KG1 (cell line): ENCODE measurements around the gene ITPR2.
"Not testable (repeated sequence)": the region's sequence is repeated elsewhere in the genome, so short reads cannot be mapped to it uniquely, and the experiment has no call there.

Experiments used
- DNase-seq: peaks from one replicate; lab custom pipeline; 2025; lab: John Stamatoyannopoulos, UW

ITPR2 gene

DNA sequence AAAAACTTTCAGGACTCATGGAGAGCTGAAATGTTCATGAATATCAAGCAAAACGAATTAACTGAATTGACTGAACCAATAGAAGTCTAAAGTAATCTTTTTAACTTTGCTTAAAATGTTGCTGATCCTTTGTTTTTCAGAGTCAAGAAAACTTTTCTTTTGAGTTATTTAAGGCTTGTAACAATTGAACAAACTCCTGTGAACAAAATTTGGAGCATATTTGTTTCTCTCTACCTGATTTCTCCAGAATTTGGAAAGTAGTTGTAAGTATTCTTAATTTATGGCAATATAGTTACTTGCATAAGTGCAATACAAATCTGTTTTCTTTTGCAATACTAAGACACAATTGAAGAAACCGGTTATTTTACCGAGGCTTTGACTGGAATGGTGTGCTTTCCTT lies 77.6 kb downstream of the ITPR2 start:
- DNase-seq = not testable (repeated sequence)

DNA sequence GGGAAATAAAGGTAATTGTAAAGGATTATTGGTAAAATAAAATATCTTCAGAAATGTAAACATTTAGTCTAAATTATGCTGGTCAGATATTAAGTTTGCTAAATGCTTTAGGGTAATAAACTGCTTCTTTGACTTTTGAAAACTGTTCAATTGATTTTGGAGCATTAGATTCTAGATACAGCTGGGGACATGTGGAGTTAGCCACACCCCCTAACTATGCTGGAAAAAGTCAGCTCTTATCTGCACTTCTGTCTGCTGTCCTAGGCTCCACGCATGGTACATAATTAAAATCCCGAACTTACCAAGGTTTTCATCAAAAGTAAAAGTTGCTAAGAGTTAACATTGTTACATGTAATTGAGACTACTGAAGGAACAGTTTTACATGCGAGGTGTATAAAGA lies 78.8 kb downstream of the ITPR2 start:
- no peak for DNase-seq

DNA sequence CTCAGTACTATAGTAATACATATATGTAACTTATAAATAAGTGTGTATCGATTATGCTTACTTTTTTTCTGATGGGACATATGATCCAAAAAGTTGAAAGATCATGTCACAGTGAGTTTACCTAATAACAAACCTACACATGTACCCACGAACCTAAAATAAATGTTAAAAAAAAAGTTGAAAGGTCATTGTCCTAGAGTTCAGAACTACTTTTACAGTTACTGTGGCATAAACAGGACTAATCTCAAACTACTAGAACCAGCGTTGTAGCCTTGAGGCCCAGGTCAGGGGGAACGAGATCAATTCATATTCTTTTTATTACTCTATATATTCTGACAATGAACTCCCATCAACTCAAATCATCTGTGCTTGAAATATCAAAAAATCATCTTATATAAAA lies 81.8 kb downstream of the ITPR2 start:
- DNase-seq = no peak

DNA sequence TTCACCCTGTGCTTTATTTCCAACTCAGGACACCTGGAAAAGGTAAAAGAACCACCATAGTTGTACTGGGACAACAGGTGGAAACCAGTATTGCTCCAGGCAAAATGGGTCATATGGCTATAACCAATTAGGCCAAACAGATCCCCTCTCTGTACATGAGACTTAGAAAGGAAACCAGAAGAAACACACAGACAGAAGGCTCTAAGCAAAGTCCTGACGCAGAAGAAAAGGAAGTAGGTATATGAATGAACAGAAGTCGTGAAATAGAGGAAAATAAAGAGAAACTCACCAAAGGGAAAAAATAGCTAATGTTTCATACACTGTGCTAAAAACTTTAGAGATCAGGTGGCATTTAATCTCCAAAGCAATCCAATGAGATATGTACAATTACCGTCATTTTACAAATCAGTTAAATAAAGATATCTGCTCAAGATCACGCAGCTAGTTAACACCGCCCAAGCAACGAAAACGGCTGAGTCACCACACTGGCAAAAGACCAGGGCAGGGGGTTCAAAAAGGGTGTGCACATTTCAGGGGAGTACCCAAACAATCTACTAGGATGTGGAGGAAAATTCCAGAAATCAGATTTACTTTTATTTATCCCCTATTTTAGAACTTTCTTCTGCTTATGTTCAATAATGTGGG lies 82.3 kb downstream of the ITPR2 start:
- DNase-seq = peak; percentile 59

DNA sequence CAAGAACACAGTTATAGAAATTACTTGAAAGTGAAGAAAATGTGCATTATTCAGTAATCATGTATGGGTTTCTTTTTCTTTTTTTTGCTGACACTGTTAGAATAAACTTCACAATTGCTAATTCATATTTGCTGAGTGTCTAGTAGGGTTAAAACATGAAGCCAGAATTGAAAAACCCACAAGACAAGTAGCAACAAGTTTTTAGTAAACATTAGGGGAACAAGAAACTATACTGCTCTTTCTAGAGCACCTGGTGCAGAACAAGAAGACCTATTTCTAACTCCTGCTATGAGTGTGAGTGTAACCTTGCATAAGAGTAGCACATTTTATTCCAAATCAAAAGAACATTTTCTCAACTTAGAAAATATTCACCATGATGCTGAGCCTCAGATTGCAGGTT lies 83.2 kb downstream of the ITPR2 start:
- no peak for DNase-seq

DNA sequence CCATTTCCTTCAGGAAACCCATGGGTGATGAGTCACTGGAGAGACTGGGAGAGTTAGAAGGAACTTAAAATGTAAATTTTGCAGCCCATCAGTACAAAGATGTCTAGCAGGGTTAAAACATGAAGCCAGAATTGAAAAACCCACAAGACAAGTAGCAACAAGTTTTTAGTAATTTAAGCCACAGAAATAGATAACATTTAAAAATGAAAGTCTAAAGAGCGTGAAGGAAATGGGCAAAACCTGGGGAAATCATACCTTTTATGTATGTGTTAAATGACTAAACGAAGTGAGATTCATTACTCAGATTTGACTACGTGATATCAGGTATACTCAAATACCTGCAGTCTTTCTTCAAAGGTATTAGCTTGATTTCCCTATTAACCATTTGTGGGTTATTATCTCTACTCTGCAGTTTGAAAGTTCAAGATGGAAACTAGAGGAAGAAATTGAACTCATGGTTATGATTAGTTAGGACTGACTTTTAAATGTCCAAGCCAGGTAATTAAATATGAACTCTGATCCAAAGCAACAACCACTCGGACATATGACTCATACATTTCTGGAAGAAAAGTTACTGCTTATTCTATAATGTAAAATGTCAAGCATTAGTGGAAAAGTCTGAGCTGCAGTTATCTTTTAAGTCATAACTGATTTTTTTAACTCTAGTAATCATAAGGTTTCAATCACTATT lies 84.1 kb downstream of the ITPR2 start:
- no peak for DNase-seq

DNA sequence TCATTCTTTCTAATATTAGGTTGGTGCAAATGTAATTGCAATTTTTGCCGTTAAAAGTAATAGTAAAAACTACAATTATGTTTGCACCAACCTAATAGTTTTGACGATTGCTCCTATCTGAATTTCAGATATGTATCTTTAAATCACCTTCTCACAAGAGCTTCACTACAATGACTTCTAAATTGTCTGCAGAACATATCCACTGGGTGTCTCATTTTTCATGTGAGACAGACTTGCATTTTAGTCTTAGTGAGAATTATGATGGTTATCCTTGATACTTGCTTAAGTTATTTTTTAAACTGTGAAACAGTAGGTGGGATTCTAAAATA lies 84.6 kb downstream of the ITPR2 start:
- no peak for DNase-seq

DNA sequence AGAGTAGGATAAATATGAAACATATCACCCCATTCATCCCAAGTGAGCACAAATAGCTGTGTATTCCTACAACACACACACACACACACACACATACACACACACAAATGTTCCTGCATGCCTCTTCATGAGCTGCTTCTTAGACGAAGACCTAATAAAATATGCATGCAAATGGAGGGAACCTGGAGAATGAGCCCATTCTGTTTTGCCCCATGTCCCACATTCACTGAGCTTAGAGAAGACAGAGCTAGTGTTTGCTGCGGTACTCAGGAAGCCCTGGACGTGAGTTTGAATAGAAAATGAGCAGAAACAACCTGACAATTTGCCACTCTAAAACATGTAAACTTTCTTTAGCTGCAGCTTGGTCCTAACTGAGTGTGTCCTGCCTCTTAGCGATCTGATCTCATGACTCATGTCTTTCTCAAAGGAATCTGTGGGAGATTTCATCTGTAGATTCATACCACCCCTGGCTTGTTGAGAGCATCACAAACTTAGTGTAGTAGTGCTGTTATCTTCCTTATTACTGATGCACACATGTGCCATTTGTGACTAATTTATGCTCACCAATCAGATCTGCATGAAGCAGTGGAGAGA lies 86.8 kb downstream of the ITPR2 start:
- DNase-seq = no peak

DNA sequence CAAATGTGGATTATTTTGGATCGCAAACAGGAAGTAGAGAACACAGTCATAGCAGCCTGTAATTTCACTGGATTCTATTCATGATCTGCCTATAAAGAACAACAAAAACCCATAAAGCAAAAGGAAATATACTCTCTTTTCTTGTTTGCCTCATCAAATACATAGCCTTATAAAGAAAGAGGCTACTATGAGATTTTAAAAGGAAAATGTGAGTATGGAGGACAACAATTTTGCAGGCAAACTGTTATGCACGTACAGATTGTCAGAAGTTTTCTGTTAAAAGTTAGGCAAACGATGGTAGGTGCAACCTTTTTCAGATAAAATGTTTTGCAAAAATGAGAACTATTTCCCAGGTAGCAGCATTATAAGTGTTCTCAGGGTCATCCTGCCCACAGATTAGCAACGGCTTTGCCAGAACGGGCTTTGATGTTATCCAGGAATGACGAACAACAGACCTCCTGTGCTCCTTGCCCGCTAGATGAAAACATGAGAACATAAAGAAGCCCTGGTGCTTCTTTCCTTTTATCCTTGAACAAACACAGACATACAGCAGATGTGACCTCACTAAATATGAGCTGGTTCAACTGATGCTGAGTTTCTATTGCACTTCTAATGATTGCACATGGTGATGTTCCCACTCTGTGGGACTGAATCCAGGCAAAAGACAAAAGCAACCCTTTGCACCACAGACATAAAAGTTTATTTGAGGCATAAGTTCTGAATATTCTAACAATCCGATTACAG lies 88.1 kb downstream of the ITPR2 start:
- DNase-seq = no peak

DNA sequence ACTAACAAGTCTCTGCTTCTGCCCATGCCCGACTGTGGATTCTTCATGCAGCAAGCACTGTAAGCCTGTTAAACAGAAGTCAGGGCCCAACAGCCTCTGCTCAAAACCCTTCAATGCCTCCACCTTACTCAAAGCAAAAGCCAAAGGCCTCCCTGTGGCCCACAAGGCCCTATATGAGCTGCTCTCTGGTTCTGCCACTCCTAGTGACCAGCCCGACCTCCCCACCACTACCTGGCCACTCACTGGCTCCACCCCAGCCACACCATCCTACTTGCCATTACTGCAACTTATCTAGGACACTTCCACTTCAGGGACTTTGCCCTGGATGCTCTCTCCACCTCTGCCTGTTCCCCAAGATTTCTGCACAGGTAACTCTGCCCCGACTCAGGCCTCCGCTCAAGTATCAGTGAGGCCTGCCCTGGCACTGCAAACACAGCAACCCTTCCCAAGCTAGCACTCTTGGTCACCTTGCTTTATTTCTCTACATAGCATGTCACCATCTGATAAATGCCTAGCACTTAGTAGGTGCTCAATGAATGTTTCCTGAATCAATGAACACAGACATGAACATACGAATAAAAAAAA lies 88.9 kb downstream of the ITPR2 start:
- no peak for DNase-seq

DNA sequence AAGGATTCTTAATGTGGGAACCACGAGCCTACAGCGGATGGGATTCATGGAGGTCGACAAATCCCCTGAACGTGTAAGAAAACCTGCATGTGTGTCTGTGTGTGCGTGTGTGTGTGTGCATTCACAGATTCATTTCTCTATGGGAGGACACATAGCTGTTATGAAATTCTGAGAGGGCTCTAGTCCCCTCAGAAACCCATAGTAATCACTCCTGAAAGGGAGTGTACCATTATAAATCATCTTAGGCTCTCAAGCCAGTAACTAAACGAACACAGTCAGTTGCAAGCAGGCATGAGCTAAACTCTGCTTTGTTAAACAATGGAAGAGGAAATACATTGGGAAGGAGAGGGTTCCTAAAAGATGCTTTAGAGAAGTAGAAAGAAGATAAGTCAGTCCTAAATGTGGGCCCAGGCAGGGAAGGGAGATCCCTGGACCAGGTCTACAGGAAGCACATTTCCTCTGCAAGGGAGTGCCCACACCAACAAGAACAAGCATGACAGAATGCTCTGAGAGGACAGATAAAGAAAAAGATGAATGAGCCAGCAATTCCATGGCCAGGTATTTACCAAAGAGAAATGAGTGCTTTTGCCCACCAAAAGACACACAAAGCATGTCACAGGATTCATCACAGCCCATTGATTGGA lies 91.3 kb downstream of the ITPR2 start:
- DNase-seq = no peak

DNA sequence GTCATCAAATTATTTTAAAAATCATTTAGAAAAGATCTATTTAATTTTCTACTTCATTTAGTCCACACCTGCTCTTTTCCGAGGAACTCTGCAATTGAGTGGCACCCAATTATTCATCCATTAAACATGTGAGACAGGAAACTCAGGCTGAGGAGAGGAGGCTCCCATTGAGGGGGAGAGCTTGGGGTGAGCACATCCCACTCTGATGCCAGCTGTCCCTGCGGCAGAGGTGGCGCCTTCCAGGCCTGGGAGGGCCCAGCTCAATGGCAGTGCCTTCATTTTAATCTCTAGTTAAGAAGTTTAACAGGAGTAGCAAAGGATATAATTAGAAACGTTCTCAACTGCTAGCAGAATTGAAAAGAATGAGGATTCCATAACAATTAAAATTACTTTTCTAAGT lies 92.0 kb downstream of the ITPR2 start:
- DNase-seq = no peak

DNA sequence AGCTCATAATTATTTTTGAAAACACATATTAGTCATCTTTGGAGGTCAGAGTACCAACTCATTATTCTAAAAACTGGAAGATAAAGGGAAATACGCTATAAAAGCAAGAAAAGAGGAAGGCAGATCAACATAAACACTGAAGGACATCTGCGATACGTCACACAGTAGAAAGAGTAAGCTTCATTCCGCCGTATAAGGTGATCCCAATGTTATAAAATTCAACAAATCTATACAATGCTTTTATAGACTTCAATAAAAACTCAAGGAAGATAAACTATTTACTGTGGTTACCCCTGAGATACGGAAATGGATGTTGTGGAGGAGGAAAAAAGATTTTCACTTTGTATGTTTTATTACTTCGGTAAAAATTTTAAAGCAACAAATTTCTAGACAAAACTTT lies 92.6 kb downstream of the ITPR2 start:
- no peak for DNase-seq

DNA sequence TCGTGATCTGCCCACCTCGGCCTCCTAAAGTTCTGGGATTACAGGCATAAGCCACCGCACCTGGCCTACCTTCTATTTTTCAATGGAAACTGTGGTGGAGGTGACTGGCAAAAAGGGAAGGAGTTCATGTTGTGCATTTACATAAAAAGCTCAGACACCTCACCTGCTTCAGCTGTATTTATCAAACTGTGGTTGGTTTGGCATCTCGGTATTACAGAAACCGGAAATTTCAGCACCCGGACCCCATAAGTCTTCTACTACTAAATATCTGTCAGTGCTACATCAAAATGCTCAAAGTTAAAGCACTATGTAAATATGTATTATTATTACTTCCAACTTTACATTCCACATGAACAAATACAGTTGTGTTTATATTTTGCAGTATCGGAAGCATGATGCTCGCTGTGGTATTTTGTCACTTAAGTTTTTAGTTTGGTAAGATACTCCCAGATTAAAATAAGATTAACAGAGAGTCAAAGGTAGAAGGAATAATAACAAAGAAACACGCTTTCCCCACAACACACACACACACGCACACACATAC lies 95.4 kb downstream of the ITPR2 start:
- DNase-seq = no peak

DNA sequence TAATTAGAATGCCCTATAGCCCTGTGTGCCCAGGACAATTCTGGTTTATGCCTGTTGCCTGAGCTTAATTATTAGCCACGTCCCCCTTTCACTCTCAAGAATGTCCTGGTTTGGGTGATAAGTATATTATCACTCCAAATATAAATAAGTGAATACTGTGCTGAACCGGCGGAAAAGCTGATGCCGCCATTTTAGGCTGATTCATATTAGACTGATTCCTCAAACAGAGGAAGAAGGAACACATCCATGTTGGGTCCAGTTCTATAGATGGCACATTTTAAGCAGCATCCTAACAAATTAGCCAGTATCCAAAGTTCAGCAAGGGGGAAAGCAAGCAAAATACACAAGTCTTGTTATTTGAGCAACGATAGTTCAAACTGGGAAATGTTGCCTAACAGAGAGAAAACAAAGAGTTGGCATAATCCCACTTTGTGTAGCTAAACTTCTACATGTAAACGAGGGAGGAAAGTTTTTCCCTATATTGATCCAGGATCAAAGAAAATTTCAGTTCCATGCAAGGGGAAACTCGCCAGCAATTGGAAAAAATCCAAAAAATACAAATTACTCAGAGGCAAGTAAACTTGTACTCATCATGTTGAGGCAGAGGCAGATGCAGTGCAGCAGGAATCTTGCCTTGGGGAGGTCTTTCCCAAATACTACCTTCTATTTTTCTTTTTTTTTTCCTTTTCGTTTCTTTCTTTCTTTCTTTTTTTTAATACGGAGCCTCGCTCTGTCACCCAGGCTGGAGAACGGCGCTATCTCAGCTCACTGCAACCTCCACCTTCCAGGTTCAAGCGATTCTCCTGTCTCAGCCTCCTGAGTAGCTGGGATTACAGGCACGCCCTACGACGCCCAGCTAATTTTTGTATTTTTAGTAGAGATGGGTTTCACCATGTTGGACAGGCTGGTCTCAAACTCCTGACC lies 96.2 kb downstream of the ITPR2 start:
- DNase-seq = no peak

DNA sequence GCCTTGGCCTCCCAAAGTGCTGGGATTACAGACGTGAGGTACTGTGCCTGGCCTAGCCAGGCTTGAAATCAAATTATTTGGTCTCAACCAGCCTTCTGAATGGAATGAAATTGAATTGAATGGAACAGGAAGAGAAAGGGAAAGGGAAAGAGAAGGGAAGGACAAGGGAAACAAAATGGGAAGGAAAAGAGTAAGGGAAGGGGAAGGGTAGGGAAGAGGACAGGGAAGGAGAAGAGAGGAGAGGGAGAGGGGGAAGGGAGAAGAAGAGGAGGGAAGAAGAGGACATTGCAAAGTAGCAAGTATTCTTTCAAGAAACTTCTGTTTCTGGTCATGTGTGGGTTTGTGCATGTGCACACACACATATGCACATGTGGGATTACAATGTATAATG lies 97.8 kb downstream of the ITPR2 start:
- no peak for DNase-seq

DNA sequence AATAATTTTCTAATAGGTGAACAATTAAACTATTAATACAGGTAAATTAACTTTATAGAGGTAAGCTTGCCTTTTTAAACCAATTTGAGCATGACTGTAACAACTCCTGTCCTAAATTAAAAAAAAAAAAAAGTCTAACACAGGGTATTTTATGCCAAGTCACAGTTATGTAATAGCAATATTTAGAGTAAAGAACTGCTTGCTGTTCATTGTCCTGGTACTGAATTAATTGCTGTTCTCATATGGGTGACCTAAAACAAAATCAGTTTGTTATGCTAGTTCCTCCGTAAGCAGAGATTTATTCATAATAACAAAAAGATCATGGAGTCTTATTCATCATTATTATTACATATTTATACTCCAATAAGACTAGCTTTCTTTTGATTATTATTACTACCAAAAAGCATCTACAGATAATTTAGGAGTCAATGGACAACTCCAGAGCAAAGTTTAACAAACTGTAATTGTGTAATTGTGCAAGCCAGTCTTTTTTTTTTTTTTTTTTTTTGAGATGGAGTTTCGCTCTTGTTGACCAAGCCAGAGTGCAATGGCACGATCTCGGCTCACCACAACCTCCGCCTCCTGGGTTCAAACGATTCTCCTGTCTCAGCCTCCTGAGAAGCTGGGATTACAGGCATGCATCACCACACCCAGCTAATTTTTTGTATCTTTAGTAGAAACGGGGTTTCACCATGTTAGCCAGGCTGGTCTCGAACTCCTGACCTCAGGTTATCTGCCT lies 98.3 kb downstream of the ITPR2 start:
- DNase-seq = no peak

DNA sequence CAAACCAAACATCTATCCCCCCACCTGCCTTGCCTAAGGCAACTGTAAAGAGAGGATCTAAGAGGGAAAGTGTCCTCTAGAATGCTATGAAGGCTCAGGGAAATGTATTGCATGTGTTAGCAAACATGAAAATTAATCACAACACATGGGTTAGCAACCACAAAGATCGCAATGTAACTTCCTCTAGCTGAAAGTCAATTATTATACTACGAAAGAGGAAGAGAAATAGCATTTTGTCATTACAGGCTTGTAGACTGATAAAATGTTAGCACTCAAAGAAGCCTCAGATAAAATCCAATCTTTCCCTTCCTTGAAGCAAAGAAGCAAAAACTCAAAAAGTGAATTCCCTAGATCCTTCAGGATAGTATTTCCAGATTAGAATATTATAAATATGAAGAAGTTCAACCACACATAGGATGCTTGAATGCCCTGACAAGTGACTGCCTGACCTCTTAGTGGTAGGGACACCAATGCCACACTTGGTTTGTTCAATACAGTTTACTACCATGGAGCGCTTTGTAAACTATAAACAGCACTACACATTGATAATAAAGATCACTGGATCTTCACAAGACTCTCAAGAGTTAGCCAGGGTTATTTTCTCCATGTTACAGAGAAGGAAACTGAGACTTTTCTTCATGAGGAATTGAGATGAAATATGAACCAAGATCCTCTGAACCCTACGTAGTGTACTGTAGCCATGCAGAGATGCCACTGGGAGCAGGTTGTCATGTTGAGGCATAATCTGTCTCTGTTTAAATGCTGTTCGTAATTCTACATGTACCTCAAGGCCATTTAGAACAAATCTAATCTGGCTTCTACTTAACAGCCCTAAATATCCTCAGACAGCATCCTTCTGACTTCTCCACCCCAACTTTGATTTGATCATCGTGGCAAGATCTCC lies 100.7 kb downstream of the ITPR2 start:
- peak; percentile 46 for DNase-seq
